ENCODE measurements around the gene PHF13. TPM values are rescaled to one million over a fixed set of nuclear protein-coding genes. Genes with fewer than 3 reads are reported as not detected.

The PHF13 gene
- total RNA-seq = 14.3 TPM

DNA sequence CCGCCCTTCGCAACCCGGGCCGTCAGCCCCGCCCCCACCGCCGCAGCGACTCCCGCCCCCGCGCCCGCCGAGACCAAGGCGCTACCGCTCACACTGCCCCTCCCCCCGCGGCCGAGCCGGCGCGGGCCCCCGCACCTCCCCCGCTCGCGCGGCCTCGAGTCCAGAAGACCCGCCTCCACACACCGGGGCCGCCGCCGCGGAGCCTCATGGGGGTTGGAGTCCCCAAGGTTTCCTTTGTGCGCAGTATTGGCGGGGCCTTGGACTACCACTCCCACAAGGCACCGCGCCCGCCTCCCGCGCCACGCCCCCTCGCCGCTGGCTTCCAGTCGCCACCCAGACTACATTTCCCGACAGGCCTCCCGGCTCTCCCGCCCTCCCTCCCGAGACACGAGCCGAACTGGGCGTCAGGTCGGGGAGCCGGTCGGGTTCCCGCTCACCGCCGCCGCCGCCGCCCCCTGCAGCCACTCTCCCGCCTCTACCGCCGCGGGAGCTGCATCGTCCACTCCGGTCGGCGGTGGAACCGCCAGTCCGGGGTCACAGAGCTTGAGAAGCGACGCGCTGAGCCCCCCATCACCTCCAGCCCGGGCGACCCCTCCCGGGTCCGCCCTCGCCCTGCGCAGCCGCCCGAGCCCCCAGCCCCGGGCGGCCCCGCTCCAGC lies at the start of gene PHF13:
Gene PHF13 (plus strand): TSS at position 371 of the 658 bp plus-strand sequence. CDS start 336 bp downstream, outside the sequence.
- FAIRE-seq (no peak), DNase-seq (ENCODE audit: low spot score in 2 of 2) (peak; percentile 98 to 100)

GRCh38 chr1:6569033-6569432 lies 44.5 kb upstream of the PHF13 start:
- FAIRE-seq (no peak), DNase-seq (ENCODE audit: low spot score in 2 of 2) (no peak)

GRCh38 chr1:6570100-6570499 lies 43.4 kb upstream of the PHF13 start:
- no peak for DNase-seq (ENCODE audit: low spot score in 2 of 2)
- no peak for FAIRE-seq

DNA sequence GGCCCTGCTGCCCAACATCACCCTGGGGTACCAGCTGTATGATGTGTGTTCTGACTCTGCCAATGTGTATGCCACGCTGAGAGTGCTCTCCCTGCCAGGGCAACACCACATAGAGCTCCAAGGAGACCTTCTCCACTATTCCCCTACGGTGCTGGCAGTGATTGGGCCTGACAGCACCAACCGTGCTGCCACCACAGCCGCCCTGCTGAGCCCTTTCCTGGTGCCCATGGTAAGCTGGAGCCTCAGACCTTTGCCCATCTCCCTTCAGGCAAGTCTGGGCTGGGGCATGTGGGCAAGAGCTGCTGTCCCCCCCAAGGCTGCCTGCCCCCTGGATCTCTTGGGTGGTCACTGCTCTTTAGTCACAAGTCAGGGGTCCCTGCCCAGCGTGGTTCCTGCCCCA lies 42.5 kb upstream of the PHF13 start:
- FAIRE-seq (no peak), DNase-seq (ENCODE audit: low spot score in 2 of 2) (no peak)

- FAIRE-seq = no peak
These were observed 40.7 kb upstream of the PHF13 start for GRCh38 chr1:6572653-6573383.

GRCh38 chr1:6574025-6574620 lies 39.4 kb upstream of the PHF13 start:
- FAIRE-seq (no peak), DNase-seq (ENCODE audit: low spot score in 2 of 2) (no peak)

More at GRCh38 chr1:6572653-6573383, 40.7 kb upstream of the PHF13 start:
- DNase-seq (ENCODE audit: low spot score in 2 of 2) = no peak

DNA sequence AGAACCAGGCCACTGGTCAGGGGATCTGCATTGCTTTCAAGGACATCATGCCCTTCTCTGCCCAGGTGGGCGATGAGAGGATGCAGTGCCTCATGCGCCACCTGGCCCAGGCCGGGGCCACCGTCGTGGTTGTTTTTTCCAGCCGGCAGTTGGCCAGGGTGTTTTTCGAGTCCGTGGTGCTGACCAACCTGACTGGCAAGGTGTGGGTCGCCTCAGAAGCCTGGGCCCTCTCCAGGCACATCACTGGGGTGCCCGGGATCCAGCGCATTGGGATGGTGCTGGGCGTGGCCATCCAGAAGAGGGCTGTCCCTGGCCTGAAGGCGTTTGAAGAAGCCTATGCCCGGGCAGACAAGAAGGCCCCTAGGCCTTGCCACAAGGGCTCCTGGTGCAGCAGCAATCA lies 38.7 kb upstream of the PHF13 start:
- FAIRE-seq (no peak), DNase-seq (ENCODE audit: low spot score in 2 of 2) (no peak)

DNA sequence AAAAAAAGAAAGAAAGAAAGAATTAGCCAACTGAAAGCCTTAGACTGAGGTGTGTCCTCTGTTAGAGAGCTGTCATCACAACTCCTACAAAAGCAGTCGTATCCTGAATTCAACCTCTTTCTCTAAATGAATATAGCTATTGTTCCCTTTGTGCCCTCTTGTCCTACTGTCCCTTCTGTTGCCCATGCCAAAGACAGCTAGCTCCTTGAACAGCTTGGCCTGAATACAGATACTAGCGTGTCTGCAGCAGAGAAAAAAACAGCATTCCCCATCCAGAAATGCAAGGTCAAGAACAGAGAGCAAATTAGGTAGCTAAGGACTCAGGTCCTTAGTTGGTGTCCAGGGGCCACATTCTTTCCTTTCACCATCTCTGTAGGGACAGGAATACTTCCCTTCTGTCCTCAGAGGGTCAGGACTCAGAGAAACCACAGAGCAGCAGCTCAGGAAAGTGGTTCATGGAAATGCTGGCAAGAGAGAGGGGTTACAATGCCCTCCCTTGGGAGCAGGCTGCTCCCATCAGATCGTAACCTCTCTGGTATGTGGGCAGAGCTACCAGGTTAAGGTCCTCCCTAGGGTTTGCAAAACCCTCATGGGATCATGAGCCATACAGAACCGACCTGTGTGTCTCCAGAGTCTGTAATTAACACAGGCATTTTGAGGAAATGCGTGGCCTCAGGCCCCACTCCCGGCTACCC lies 35.6 kb upstream of the PHF13 start:
- DNase-seq (ENCODE audit: low spot score in 2 of 2) (no peak), FAIRE-seq (no peak)

- FAIRE-seq (no peak), DNase-seq (ENCODE audit: low spot score in 2 of 2) (no peak)
These were observed 34.7 kb upstream of the PHF13 start for GRCh38 chr1:6578624-6579373.

DNA sequence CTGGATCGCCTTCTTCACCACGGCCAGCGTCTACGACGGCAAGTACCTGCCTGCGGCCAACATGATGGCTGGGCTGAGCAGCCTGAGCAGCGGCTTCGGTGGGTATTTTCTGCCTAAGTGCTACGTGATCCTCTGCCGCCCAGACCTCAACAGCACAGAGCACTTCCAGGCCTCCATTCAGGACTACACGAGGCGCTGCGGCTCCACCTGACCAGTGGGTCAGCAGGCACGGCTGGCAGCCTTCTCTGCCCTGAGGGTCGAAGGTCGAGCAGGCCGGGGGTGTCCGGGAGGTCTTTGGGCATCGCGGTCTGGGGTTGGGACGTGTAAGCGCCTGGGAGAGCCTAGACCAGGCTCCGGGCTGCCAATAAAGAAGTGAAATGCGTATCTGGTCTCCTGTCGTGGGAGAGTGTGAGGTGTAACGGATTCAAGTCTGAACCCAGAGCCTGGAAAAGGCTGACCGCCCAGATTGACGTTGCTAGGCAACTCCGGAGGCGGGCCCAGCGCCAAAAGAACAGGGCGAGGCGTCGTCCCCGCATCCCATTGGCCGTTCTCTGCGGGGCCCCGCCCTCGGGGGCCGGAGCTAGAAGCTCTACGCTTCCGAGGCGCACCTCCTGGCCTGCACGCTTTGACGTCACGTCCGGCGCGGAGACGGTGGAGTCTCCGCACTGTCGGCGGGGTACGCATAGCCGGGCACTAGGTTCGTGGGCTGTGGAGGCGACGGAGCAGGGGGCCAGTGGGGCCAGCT lies 34.0 kb upstream of the PHF13 start, which contains the start of gene ZBTB48:
Gene ZBTB48 (plus strand): TSS at position 621 of the 745 bp plus-strand sequence. CDS start 616 bp downstream, outside the sequence.
- FAIRE-seq = peak; percentile 96
- DNase-seq (ENCODE audit: low spot score in 2 of 2) = peak; percentile 99 to 100

GRCh38 chr1:6580119-6580592 lies 33.4 kb upstream of the PHF13 start:
- DNase-seq (ENCODE audit: low spot score in 2 of 2) (no peak), FAIRE-seq (no peak)

DNA sequence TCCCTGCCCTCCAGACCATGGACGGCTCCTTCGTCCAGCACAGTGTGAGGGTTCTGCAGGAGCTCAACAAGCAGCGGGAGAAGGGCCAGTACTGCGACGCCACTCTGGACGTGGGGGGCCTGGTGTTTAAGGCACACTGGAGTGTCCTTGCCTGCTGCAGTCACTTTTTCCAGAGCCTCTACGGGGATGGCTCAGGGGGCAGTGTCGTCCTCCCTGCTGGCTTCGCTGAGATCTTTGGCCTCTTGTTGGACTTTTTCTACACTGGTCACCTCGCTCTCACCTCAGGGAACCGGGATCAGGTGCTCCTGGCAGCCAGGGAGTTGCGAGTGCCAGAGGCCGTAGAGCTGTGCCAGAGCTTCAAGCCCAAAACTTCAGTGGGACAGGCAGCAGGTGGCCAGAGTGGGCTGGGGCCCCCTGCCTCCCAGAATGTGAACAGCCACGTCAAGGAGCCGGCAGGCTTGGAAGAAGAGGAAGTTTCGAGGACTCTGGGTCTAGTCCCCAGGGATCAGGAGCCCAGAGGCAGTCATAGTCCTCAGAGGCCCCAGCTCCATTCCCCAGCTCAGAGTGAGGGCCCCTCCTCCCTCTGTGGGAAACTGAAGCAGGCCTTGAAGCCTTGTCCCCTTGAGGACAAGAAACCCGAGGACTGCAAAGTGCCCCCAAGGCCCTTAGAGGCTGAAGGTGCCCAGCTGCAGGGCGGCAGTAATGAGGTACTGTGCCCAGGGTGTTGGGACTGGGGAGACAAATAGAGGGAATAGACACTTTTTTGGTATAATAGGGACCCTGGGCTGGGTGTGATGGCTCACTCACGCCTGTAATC lies 32.7 kb upstream of the PHF13 start:
- FAIRE-seq = no peak
- no peak for DNase-seq (ENCODE audit: low spot score in 2 of 2)

- no peak for DNase-seq (ENCODE audit: low spot score in 2 of 2)
- no peak for FAIRE-seq
These were observed 31.8 kb upstream of the PHF13 start for GRCh38 chr1:6581561-6582305.

- DNase-seq (ENCODE audit: low spot score in 2 of 2) = no peak
- no peak for FAIRE-seq
These were observed 31.2 kb upstream of the PHF13 start for GRCh38 chr1:6582370-6582769.

GRCh38 chr1:6584126-6585080 lies 29.1 kb upstream of the PHF13 start:
- DNase-seq (ENCODE audit: low spot score in 2 of 2) = no peak
- FAIRE-seq = no peak

DNA sequence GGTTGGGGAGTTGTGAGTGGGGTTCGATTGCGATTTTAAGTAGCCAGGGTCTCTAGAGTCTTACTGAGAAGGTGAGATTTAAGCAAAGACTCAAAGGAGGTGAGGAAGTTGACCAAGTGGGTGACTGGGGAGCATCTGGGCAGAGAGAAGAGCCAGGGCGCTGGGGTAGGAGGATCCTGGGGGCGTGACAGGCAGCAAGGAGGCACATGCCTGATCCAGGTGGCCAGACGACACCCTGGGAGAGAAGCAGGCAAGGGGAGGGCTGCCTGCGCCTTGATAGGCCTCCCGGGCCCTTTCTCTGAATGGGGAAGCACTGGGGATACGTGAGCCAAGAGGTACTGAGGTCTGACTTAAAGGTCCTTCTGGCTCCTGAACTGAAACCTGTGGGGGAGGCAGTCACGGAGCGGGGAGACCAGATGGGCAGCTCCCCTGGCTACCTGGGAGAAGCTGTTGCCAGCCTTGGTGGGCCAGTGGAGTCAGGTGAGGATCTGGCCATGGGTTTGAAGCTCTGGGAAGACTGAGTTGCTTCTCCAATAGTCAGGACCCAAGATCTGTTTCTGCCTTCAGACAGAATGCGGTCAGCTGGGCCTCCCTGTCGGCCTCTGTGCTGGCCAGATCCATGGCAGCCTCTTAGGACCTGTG lies 28.3 kb upstream of the PHF13 start:
- DNase-seq (ENCODE audit: low spot score in 2 of 2) = no peak
- FAIRE-seq = no peak
